HG03064 (cell line): ENCODE results near the gene LARGE1.

Experiments used
- ATAC-seq: cut with Tn5 transposase; IDR thresholded peaks from one replicate; pipeline ENCODE4 v1.9.1; 2021; ENCODE audit warnings: low read depth; ENCODE audit not compliant: unreplicated experiment

LARGE1 gene

DNA sequence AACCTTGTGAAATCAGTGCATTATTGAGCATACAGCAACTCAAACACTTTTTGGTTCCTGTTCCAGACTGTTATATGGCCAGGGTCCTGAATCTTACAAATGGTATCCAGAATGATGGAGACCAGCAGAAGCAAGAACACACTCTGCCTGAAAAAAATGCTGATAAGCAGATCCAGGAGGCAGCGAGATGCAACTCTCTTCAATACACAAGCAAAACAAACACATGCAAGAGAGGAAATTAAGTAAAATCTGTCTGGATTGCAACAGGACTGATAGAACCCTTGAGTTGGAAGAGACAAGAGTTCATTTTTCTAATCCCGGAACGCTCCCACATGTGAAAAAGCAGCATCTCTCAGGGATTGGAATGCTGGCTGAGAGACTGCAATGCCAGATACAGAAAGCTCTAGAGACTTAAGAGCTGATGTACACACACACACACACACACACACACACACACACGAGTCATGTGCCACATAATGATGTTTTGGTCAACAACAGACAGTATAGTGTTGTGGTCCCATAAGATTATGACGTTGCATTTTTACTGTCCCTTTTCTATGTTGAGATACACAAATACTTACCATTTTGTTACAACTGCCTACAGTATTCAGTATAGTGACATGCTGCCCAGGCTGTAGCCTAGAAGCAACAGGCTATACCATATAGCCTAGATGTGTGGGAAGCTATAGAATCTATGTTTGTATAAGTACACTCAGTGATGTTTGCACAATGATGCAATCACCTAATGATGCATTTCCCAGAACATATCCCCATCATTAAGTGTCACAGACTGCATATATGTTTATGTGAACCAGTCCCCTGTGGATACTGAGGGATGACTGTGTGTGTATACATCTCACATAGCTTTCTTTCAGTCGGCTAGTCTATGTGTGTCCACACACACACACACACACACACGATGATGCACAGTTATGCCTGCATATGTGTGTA lies 406.6 kb downstream of the LARGE1 start:
- ATAC-seq, result no peak

DNA sequence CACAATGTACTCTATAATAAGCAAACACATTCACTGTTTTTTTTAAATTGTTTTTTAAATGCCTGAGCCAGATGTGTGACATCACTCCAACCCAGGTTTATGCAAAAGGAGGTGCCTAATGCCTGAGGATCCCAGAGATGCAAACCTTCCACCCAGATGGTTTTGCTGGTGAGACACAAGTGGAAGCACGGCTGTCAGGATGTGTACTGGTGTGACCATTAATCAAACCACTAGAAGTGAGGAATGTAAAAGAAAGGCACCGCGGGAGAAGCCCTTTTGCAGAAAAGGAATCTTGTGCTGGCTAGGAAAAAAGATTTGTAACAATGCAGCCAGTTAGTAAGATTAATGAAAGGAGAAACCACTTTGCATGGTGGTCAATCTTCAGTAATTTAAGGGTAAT lies 407.4 kb downstream of the LARGE1 start:
- no peak for ATAC-seq

DNA sequence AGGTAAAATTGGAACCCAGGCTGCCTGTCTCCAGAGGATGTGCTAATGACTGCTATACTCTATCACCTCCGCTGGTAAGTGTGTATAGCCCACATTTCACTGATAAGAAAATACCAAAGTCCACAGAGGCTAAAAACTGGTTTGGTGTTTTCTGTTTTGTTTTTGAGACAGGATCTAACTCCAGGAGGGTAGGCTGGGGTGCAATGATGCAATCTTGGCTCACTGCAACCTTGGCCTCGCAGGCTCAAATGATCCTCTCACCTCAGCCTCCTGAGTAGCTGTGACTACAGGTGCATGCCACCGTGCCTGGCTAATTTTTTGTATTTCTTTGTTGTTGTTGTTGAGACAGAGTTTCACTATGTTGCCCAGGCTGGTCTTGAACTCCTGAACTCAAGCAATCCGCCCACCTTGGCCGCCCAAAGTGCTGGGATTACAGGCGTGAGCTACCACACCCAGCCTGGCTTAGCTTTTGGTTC lies 409.8 kb downstream of the LARGE1 start:
- no peak for ATAC-seq

DNA sequence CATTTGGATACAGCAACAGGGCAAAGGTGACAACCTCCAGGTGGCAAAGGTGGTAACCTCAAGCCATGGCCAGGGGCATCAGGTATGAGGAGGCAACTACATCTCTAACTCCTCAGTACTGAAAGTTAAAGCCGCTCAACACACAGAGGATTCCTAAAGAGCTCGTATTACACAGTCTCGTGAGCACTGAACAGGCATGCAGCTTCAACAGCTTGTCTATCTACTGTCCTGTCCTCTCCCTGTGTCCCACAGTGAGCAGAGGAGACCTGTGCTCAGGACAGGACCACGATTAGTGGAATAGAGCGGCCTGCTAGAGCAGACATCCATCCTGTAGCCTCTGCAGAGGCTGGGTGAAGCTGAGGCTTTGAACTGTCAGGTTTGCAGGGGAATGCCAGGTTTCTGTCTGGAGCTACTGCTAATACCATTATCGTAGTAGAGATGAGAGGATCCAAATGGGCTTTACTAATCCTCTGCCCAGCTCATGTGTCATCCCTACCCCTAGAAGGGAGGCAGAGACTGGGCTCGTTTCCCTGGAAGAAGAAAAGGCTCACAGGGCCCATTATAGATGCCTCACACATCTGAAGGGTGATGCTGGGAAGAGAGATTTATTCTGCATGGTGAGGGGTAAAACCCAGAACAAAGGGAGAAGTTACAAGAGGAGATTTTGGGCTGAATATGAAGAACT lies 415.2 kb downstream of the LARGE1 start:
- ATAC-seq, result no peak

DNA sequence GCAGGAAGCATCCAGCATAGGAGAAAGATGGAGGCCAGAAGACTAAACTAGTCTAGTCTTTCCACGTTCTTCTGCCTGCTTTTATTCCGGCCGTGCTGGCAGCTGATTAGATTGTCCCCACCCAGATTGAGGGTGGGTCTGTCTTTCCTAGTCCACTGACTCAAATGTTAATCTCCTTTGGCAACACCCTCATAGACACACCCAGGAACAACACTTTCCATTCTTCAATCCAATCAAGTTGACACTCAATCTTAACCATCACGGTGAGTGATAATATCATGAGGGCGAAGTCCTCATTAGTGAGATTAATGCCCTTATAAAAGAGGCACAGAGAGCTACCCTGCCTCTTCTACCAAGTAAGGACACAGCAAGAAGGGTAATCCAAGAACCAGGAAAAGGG lies 424.2 kb downstream of the LARGE1 start:
- ATAC-seq, result no peak

DNA sequence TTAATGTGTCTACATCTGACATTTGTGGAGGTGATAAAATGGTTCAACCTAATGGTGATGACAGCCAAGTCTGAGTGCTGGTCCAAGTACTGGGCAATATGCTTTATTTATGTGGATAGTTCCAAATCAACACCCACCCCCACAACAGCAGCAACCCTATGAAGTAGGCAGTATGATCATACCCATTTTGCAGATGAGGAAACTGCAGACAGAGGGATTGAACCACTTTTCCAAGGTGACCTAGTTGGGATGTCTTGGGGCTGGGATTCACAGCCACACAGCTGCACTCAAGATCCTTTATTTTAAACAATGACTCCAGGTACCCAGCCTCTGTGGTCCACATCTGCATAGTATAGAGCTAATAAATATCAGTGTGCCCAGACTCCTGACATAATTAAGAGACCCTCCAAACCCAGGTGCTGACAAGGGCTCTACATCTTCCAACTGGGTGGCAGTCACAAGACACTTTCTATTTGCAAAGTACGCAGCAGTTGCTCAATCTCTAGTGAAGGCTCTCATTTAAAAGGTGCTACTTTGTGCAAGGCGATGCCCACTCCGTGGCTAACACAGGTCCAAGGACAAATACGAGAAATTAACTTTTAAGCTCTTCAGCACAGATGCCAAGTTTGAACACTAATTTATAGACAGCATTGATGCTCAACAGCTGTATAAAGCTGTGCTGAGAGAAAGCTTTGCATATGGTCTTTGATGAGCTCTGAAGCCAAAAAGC lies 426.6 kb downstream of the LARGE1 start:
- ATAC-seq, result no peak

DNA sequence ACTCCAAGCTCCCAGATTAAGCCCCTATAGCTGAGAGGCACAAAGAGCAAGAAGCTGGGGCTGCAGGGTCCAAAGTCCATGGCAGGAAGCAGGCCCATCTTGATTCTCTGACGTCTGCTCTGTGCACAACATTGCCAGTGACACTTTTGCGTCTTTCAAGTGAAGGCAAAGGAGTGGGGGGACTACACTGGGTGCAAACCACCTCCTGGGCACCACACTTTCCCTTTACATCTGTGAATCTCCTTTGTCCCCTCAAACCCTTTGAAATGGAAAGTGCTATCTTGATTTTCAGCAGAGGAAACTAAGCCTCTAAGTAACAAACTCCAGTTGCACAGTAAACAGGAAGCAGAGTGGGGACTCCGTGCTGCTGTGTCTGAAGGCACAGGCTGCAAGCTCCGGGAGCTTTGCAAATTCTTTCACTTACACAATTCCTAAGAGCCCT lies 428.0 kb downstream of the LARGE1 start:
- ATAC-seq, result no peak

DNA sequence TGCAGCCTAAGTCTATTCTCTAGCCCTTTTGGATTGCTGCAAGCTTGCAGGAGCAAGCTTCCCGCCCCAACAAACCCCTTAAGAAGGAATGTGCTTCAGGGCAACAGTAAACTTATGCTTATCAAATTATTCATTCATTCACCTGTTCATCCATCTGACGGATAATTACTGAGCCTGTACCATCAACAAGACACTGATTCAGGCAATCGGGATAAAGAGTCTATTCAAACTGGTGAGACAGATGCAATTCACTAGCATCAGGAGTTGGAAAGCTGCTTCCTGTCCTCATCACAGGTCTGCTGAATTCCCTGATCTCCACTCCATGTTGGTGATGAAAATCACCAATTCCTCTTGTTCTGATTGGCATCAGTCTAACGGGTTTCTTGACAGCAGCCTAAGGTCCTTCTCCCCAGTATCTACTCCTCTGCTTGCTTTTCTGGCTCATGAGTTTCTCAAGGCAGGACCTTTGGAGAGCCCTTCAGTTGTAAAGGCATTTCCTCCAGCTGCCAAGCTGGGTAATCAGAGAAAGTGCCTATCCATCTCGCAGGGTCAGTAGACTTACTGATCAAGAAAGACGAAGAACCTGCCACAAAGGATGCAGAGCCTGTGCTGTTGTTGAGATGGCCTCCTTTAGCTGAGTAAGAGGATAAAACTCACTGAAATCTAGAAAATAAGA lies 433.1 kb downstream of the LARGE1 start:
- no peak for ATAC-seq

DNA sequence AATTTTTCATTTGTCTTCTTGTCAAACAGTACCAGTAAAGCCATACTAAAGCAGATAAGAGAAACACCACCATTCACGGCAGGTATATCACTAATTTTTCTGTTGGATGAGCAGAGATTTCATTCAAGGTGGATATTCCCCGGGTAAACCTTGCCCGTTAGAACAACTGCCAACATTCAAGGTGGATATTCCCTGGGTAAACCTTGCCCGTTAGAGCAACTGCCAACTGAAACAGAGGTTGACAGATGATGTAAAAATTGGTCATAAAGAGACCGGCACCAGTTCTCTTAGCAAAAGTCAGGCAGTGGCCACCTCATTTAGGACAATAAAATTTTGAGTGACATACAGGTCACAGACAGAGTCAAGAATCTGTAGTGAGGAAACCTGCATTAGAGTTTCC lies 438.7 kb downstream of the LARGE1 start:
- no peak for ATAC-seq

DNA sequence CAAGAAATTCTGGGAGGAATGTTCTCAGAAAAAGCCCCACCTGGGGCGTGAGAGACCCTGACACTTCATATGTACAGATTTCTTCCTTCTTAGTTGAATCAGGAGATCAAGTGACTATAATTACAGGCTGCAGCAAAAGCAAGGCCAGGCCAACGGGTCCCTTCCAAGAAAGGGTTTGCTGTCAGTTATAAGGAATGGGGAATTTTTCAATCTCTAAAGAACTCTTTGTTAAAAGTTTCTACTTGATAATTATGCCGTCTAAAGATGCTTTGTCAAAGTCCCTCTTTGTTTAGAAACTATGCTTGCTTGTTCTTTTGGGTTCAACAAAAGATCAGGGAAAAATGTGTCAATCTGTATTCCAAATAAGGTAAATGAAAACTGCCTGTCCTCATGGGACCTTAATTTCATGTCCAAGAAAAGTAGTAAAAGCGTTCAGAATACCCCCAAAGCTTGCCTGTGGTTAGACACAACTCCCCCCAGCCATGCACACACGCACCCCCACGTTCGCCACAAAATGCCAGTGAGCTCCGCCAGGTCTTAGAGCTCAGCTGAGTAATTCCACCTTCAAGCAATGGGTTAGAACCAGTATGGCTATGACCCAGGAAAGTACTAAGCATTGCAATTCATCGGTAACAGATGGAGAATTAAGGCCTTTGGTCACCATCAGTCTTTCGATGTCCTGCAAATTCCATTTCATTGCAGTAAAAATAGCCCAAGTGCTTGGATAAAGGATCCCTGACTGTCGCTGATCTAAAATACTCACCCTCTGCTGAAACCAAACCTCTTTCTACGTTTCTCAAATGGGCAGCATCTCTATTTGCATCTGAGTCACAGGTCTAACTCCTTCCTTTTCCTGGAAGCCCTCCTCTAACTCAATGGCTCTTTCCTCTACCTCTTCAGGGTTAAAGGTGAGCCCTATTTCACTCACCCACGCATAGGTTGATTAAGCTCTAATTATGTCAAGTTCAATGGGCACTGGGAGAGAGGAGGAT lies 442.9 kb downstream of the LARGE1 start:
- ATAC-seq, result no peak

DNA sequence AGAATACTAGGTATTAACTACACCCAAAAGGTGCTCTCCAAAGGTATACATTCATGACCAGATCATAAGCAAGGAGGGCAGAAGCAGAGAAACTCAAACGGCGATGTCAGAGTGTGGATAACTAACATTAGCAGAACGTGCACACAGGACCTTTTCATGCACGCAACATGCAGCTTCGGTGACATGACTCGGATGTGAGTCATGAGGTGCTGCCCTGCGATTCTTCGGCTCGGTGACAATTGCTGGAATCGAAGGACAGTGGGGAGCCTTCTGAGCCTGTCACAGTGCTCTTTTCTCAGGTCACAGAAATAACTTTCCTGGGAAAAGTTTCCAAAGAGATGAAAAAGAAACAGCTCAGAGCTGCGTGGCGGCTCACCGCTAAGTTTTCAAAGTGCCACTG lies 443.6 kb downstream of the LARGE1 start:
- ATAC-seq, result no peak

DNA sequence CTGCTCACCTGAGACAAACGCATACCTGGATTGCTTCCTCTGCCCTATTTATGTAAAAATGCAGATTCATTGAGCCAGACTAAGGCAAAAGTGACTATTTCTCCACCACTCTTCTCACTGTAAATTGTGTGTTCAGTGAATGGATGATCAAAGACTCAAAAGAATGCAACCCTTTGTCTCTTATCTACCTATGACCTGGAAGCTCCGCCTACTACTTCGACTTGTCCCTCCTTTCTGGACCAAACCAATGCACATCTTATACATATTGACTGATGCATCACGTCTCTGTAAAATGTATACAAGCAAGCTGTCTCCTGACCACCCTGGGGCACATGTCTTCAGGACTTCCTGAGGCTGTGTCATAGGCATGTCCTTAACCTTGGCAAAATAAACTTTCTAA lies 444.1 kb downstream of the LARGE1 start:
- ATAC-seq, result no peak

DNA sequence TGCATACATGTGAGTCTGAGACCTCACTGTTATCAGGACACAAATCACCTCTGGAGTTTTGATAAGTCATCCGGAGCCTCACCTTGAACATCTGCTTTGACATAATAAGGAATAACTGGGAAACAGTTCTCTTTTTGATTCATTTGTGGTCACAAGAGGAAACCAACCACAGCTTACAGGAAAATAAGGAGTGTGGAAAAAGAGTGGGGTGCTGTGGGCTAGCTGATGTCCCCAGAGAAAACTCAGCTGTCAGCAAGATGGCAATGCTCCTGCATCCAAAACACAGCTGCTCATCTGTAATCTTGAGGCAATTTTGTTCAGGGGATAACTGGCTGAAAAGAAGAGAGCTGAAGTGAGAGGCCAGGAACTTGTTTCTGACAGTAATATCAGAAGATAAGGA lies 445.7 kb downstream of the LARGE1 start:
- no peak for ATAC-seq

DNA sequence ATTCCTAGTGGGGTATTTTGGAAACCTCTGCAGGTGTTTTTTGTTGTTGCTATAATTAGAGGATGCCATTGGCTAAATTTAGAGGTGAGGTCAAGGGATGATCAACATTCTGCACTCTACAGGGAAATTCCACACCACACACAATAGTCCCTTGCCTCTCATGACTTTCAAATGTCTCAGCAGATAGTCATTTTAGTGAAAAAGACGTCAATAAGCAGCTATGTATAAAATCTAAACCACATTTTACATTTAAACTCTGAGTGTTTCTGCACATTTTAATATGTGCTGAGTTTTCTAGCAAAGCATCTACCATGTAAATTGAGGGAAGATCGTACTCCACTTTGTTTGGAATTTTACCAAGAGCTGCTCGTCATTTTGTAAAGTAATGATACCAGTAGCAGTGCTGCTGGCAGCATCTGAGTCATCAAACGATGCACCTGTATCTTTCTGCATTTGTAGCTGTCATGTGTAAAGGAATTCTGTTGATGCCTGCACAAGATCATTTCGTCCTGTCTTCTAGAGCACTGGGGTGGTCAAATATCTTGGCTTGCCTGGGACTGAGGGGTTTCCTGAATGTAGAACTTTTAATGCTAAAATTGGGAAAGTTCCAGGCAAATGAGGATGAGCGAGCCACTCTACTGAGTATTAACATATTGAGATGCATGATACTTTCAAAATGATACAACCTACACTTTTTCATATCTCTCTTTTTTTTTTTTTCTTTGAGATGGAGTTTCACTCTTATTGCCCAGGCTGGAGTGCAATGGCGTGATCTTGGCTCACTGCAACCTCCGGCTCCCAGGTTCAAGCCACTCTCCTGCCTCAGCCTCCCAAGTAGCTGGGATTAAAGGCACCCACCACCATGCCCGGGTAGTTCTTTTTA lies 447.6 kb downstream of the LARGE1 start:
- no peak for ATAC-seq

DNA sequence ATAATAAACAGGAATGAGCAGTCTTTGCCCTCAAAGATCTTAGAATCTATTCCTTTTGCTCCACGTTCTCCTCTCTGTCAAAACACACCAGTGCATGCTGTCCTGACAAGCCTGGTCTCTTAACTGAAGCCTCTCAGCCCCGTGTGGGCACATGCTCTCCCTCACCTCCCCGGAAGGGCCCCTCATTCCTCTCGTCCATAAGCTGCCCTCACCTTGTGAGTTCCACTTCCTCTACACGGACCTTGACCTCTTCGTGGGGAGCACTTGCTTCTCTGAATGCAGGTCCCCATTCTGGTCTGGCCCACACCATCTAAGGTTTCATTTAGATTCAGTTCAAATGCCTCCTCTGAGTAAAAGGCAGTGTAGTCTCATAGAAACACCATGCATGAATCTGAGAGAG lies 449.8 kb downstream of the LARGE1 start:
- ATAC-seq, result no peak

DNA sequence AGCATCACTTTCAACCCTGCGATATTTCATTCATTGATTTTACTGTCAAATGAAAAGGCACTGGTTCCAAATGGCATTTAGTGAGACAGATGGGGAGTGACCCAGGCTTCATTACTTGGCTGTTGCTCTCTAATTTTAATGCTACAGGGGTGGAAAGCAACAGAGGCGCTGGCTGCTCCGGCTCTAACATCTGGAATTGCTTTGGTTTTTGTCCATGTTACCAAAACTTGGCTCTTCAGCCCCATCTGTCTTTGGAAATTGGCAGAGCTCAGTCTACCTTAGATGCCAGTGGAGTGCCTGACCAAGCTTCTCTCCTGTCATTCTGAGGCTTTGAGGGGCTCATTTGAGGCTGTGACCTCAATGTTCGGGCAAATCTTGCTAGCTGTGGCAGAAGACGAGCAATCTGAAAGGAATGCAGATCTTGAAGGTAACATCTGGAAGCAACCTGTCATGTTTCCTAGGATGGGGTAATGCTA lies 452.6 kb downstream of the LARGE1 start:
- ATAC-seq, result no peak

DNA sequence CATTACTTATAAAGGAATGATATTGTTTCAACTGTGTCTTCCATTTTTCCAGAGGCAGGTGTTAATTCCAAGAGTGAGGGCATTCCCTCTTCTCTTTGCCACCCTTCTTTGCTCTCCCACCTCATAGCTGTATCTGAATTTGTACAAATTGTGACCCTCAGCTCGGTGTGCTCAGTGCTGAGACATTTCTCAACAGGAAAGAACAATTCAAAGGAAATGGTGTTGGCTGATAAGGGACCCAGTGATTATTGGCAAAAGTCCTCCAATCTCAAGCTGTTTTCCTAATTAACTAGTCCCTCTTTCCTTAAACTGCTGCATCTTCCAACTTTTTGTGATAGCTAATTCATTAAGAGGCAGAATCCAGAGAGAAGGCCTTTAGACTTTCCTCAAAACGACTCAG lies 453.2 kb downstream of the LARGE1 start:
- no peak for ATAC-seq

DNA sequence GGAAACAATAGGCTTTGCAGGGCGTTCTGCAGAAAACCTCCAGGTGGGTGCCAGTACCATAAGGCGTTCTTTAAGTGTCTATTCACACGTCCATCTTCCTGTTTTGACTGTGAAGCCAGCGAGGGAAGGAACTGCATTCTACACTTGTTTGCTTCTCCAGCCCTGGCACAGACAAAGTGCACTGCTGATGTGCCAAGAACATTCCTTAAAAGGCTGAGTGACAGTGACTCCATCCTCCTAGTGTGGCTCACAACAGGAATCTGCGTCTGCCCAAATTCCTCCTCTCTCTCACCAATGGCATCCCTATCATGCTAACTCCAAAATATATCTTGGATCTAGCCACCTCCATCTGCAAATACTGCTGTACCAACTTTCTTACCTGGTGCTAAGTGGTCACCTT lies 454.7 kb downstream of the LARGE1 start:
- ATAC-seq, result no peak
